Measurements from ENCODE around the gene CASQ2. TPM values are rescaled to one million over a fixed set of nuclear protein-coding genes. Genes with fewer than 3 reads are reported as not detected.

The CASQ2 gene
- polyA plus RNA-seq, 1 donor from 2014 or later = not detected

- Histone ChIP-seq H3K36me3 (ENCODE audit: insufficient read depth, low read length) (no peaks in the 10 kb centered on the region), H4K20me1 (ENCODE audit: insufficient read depth) (no peaks in the 10 kb centered on the region), H3K79me2 (replicated peaks; ENCODE audit: insufficient read depth, low read length) (no peaks in the 10 kb centered on the region)
Observed at GRCh38 chr1:115651391-115651790, 117.1 kb downstream of the CASQ2 start.

GRCh38 chr1:115650961-115651360 lies 117.6 kb downstream of the CASQ2 start:
- no peak overlapping the region for H3K27ac ChIP-seq (ENCODE audit: low read length)
- H2AFZ ChIP-seq (ENCODE audit: low read depth, low read length) = no peak overlapping the region
- H3K9me3 ChIP-seq (ENCODE audit: low read length) = no peaks in the 10 kb centered on the region
- H3K4me2 ChIP-seq (ENCODE audit: low read length) = no peak overlapping the region
- H3K9me2 ChIP-seq (ENCODE audit: insufficient read depth, low read length) = no peaks in the 10 kb centered on the region
- H3K4me3 ChIP-seq (ENCODE audit: low read length) = no peak overlapping the region
- H3K36me3 ChIP-seq (ENCODE audit: insufficient read depth, low read length) = no peaks in the 10 kb centered on the region
- no peaks in the 10 kb centered on the region for H3K27me3 ChIP-seq (ENCODE audit: insufficient read depth, low read depth, low read length)
- no peaks in the 10 kb centered on the region for H3K79me2 ChIP-seq (replicated peaks; ENCODE audit: insufficient read depth, low read length)
- TF ChIP-seq TAF1 (IDR thresholded peaks at IDR 0.05; ENCODE audit: low read depth) (no peak), REST (IDR thresholded peaks at IDR 0.05; ENCODE audit: borderline replicate concordance) (no peak), EP300 (conservative IDR thresholded peaks at IDR 0.05; ENCODE audit: poor library complexity, severe bottlenecking) (no peak), CTCF (IDR thresholded peaks at IDR 0.05; ENCODE audit: poor library complexity, severe bottlenecking) (no peak), MXI1 (conservative IDR thresholded peaks at IDR 0.05; ENCODE audit: poor library complexity, severe bottlenecking) (no peak), POLR2AphosphoS5 (IDR thresholded peaks at IDR 0.05) (no peak), SMC3 (conservative IDR thresholded peaks at IDR 0.05; ENCODE audit: poor library complexity) (no peak), RAD21 (conservative IDR thresholded peaks at IDR 0.05) (no peak), EZH2 (IDR thresholded peaks at IDR 0.05; ENCODE audit: borderline replicate concordance, insufficient read depth, low read length, poor library complexity, severe bottlenecking) (no peak)
- H3F3A ChIP-seq (ENCODE audit: insufficient read depth, low read length, poor library complexity, severe bottlenecking) = no peaks in the 10 kb centered on the region
- H4K20me1 ChIP-seq (ENCODE audit: insufficient read depth) = no peaks in the 10 kb centered on the region
- no peak overlapping the region for H3K9ac ChIP-seq (ENCODE audit: low read length)

More at GRCh38 chr1:115651391-115651790, 117.1 kb downstream of the CASQ2 start:
- Histone ChIP-seq H3K4me2 (ENCODE audit: low read length) (no peak overlapping the region), H3F3A (ENCODE audit: insufficient read depth, low read length, poor library complexity, severe bottlenecking) (no peaks in the 10 kb centered on the region), H3K27ac (ENCODE audit: low read length) (no peak overlapping the region), H3K9me2 (ENCODE audit: insufficient read depth, low read length) (no peaks in the 10 kb centered on the region), H2AFZ (ENCODE audit: low read depth, low read length) (no peak overlapping the region), H3K9me3 (ENCODE audit: low read length) (no peaks in the 10 kb centered on the region), H3K9ac (ENCODE audit: low read length) (no peak overlapping the region), H3K4me3 (ENCODE audit: low read length) (no peak overlapping the region), H3K27me3 (ENCODE audit: insufficient read depth, low read depth, low read length) (no peaks in the 10 kb centered on the region)
- no peak for TF ChIP-seq SMC3 (conservative IDR thresholded peaks at IDR 0.05; ENCODE audit: poor library complexity)
- TF ChIP-seq POLR2AphosphoS5 (IDR thresholded peaks at IDR 0.05) = no peak
- no peak for TF ChIP-seq RAD21 (conservative IDR thresholded peaks at IDR 0.05)
- TF ChIP-seq EZH2 (IDR thresholded peaks at IDR 0.05; ENCODE audit: borderline replicate concordance, insufficient read depth, low read length, poor library complexity, severe bottlenecking) = no peak
- TF ChIP-seq EP300 (conservative IDR thresholded peaks at IDR 0.05; ENCODE audit: poor library complexity, severe bottlenecking) = no peak

Other genes with a start within 250 kb of the CASQ2 start
- 0.40 and 0.53 TPM in 2 replicates for gene VANGL1, start 126.7 kb downstream of the CASQ2 start, polyA plus RNA-seq
- gene NHLH2, start 72.4 kb upstream of the CASQ2 start, polyA plus RNA-seq = 0.31 and 0.42 TPM in 2 replicates
- gene SLC22A15, start 207.8 kb upstream of the CASQ2 start, polyA plus RNA-seq = 1.7 and 3.1 TPM in 2 replicates

Measured in neural cell (in vitro differentiated cells).